Heart right ventricle (tissue), 16 donors: ENCODE measurements around the gene NELL2. TPM values are rescaled to one million over a fixed set of nuclear protein-coding genes. Genes with fewer than 3 reads are reported as not detected.

Experiments
- ATAC-seq, 8 donors: fragments of 200-7000 bp; cut with Tn5 transposase; one replicate each; pipeline ENCODE4 v1.9.1; 2020; ENCODE audit warnings: mild to moderate bottlenecking in 8 of 8, moderate library complexity in 8 of 8, moderate number of reproducible peaks in 1 of 8
- DNase-seq, 2 donors: peaks; one replicate each; pipeline ENCODE4 v3.0.0-alpha.2; 2020
- H3K27ac ChIP-seq, 10 donors: fragments of 200-600 bp; sonication (generic) in 2 of 10; one replicate each; pipeline versions ENCODE4 v1.5.0 to v1.8.0; 2020 to 2022; ENCODE audit warnings: mild to moderate bottlenecking in 3 of 10
- H3K27me3 ChIP-seq, 7 donors: fragments of 200-600 bp; one replicate each; pipeline ENCODE4 v1.8.0; 2021 to 2022; ENCODE audit warnings: mild to moderate bottlenecking in 2 of 7
- H3K36me3 ChIP-seq, 9 donors: fragments of 200-600 bp; sonication (generic) in 1 of 9; one replicate each; pipeline versions ENCODE4 v1.5.0 to v1.8.0; 2020 to 2022; ENCODE audit warnings: mild to moderate bottlenecking in 2 of 9
- H3K4me1 ChIP-seq, 9 donors: fragments of 200-600 bp; sonication (generic) in 1 of 9; one replicate each; pipeline versions ENCODE4 v1.5.0 to v1.8.0; 2020 to 2022; ENCODE audit warnings: mild to moderate bottlenecking in 4 of 9
- H3K4me3 ChIP-seq, 10 donors: fragments of 200-600 bp; sonication (generic) in 2 of 10; one replicate each; pipeline versions ENCODE4 v1.5.0 to v1.8.0; 2020 to 2022; ENCODE audit warnings: mild to moderate bottlenecking in 7 of 10, moderate library complexity in 2 of 10
- H3K9me3 ChIP-seq, 11 donors: fragments of 200-600 bp in 10 of 11; sonication (generic) in 2 of 11; one replicate each; pipeline versions ENCODE4 v1.5.0 to v1.8.0; 2013 to 2022; ENCODE audit warnings: mild to moderate bottlenecking in 2 of 11, control low read depth in 1 of 11, moderate library complexity in 1 of 11
- CTCF ChIP-seq, 9 donors: fragments of 200-600 bp; sonication (generic) in 2 of 9; IDR thresholded peaks; one replicate each; pipeline versions ENCODE4 v1.5.0 to v1.8.0; 2021 to 2022; ENCODE audit warnings: antibody characterized with exemption in 9 of 9, mild to moderate bottlenecking in 5 of 9, moderate library complexity in 1 of 9
- WGBS, 2 donors: extraction: QIAGEN DNeasy Blood & Tissue Kit; methylation state at CpG; one replicate each; pipeline ENCODE4 v1.1.7; 2013; ENCODE audit warnings: inconsistent platforms in 1 of 2; 5-methylcytosine and 5-hydroxymethylcytosine counted together
- intact Hi-C, 10 donors: fragments of 100-400 bp; cut with DNase I; formaldehyde crosslinking; loops; one replicate each; pipeline versions ENCODE4 v1.11.1 to v1.14.2; 2022
- polyA plus RNA-seq, 2 donors: library from polyadenylated mRNA; stranded (reverse); fragments of 200-250 nt; gene quantifications; one replicate each; pipeline ENCODE4 v1.2.3, GENCODE V29; 2013
- total RNA-seq, 10 donors: library from RNA; stranded (reverse); fragmentation: NEBNext Ultra II Directional in 3 of 10; extraction: Animal tissue kit (Norgen Biotek cat#: 25700) in 3 of 10; gene quantifications; one replicate each; pipeline versions ENCODE4 v1.2.1 to v1.2.4, GENCODE V29; 2021 to 2023
- donor health status: Arrhythmogenic right ventricular cardiomyopathy.
- donor health status: ischemic (EF 13 %, LVEDD 7.1; RV severe dilation, severe dysfunction).
- donor health status: healthy with polysubstance abuse.
- donor health status: DM: no; HTN: yes; CAD: no.
- donor health status: DM: no; HTN: no; CAD: no.
- donor health status: ischemic (EF 25% LVEDD 6.9; RV normal size, moderate dysfunction).
- donor health status: ischemic (EF 25% LVEDD 5.7; RV mildly dilated, moderate dysfunction).
- donor health status: healthy.
- donor health status: DM: yes; HTN: yes; CAD: no.
- donor health status: Ischemic cardiomyopathy.
- donor health status: ischemic (EF 35%, LVEDD 5.7; RV mildly dilated, moderate dysfunction).
- donor health status: nonischemic (EF 11% LVEDD 7.7; RV severe dilation, severe dysfunction).
- donor health status: DM: yes; HTN: yes; CAD: no.
- donor health status: PGD.
- donor health status: ischemic (EF 29% LVEDD 5.4; RV normal size, mild dysfunction).
- donor health status: nonischemic (EF 23%, LVEDD 6.1; RV moderate dilation, normal function).

Gene NELL2
- total and polyA plus RNA-seq, 12 donors: 0.06 to 2.8 (median 0.46) TPM; not detected in 3

- TF ChIP-seq CTCF (IDR thresholded peaks at IDR 0.05): no peak
- H3K9me3 ChIP-seq: peaks cover 0 to 3% (median 0%) of the 10 kb centered on the region in 11 donors
- H3K27me3 ChIP-seq: peaks cover 0 to 4% (median 0%) of the 10 kb centered on the region in 7 donors
- H3K4me1 ChIP-seq: no peaks in the 10 kb centered on the region
- no peaks in the 10 kb centered on the region for H3K36me3 ChIP-seq
- no peak for ATAC-seq
- no peak for DNase-seq
- intact Hi-C loops: no loop called here
- no peak overlapping the region for H3K27ac ChIP-seq
- no peak overlapping the region for H3K4me3 ChIP-seq
Observed at GRCh38 chr12:44677724-44678123, 198.4 kb downstream of the NELL2 start.

DNA sequence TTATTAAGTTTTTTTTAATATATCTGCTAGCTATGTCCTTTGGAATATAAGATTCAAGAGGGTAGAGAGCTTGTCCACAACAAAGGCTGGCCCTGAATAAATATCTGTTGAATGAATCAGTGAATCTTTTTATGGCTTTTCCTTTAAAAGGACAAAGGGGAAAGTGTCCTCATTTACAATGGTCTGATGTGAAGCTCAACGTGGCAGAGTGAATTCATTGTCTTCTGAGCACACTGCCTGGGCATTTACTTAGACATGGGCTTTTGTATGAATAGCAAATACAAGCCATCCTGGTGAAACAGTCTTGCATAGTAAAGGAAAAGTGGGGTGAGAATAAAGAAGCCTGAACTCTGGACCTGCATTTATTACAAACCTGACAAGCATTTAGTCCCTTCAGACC, 201.2 kb downstream of the NELL2 start:
- H3K4me1 ChIP-seq: no peaks in the 10 kb centered on the region
- 15 to 21% methylated on average over 1 of the region's 1 CpG for WGBS, 2 donors

GRCh38 chr12:44673811-44674210, 202.3 kb downstream of the NELL2 start:
- H3K27me3 ChIP-seq: peaks cover 0 to 4% (median 0%) of the 10 kb centered on the region in 7 donors
- no peaks in the 10 kb centered on the region for H3K36me3 ChIP-seq
- H3K9me3 ChIP-seq: peaks cover 0 to 23% (median 5%) of the 10 kb centered on the region in 11 donors
- 56 to 66% methylated on average over 1 of the region's 1 CpG for WGBS, 2 donors
- no peak for TF ChIP-seq CTCF (IDR thresholded peaks at IDR 0.05)
- no peak overlapping the region for H3K4me3 ChIP-seq
- ATAC-seq (no peak), DNase-seq (no peak)
- no peak overlapping the region for H3K27ac ChIP-seq
- no peaks in the 10 kb centered on the region for H3K4me1 ChIP-seq
- intact Hi-C loops: no loop called here

More for the DNA sequence above, 201.2 kb downstream of the NELL2 start:
- ATAC-seq (no peak), DNase-seq (no peak)
- Histone ChIP-seq H3K27ac (no peak overlapping the region), H3K36me3 (no peaks in the 10 kb centered on the region), H3K4me3 (no peak overlapping the region), H3K9me3 (peaks cover 0 to 13% (median 0%) of the 10 kb centered on the region in 11 donors), H3K27me3 (peaks cover 0 to 4% (median 0%) of the 10 kb centered on the region in 7 donors)
- intact Hi-C loops: no loop called here
- no peak for TF ChIP-seq CTCF (IDR thresholded peaks at IDR 0.05)

- Histone ChIP-seq H3K9me3 (peaks cover 0 to 25% (median 5%) of the 10 kb centered on the region in 11 donors), H3K36me3 (no peaks in the 10 kb centered on the region), H3K27me3 (peaks cover 0 to 4% (median 0%) of the 10 kb centered on the region in 7 donors), H3K4me1 (no peaks in the 10 kb centered on the region), H3K4me3 (no peak overlapping the region), H3K27ac (no peak overlapping the region)
- DNase-seq (no peak), ATAC-seq (no peak)
- 89 to 91% methylated on average over 5 of the region's 5 CpGs for WGBS, 2 donors
- no peak for TF ChIP-seq CTCF (IDR thresholded peaks at IDR 0.05)
- intact Hi-C loops: no loop called here
Observed at GRCh38 chr12:44672042-44672441, 204.1 kb downstream of the NELL2 start.
